Forelimb muscle (tissue), 1 donor: Measurements from ENCODE around the gene PCCA. TPM values are rescaled to one million over a fixed set of nuclear protein-coding genes. Genes with fewer than 3 reads are reported as not detected.
"Not testable (repeated sequence)": the region's sequence is repeated elsewhere in the genome, so short reads cannot be mapped to it uniquely, and the experiment has no call there.

Source experiments
- DNase-seq: peaks from one replicate; pipeline ENCODE4 v3.0.0-alpha.2; 2013; ENCODE audit warnings: low read depth
- polyA plus RNA-seq: library from polyadenylated mRNA; unstranded; fragments of 120-200 nt; gene quantifications from one replicate; pipeline ENCODE4 v1.2.1, GENCODE V29; 2013; ENCODE audit not compliant: insufficient read length

PCCA gene
- polyA plus RNA-seq, 1 donor, result 38.2 TPM

DNA sequence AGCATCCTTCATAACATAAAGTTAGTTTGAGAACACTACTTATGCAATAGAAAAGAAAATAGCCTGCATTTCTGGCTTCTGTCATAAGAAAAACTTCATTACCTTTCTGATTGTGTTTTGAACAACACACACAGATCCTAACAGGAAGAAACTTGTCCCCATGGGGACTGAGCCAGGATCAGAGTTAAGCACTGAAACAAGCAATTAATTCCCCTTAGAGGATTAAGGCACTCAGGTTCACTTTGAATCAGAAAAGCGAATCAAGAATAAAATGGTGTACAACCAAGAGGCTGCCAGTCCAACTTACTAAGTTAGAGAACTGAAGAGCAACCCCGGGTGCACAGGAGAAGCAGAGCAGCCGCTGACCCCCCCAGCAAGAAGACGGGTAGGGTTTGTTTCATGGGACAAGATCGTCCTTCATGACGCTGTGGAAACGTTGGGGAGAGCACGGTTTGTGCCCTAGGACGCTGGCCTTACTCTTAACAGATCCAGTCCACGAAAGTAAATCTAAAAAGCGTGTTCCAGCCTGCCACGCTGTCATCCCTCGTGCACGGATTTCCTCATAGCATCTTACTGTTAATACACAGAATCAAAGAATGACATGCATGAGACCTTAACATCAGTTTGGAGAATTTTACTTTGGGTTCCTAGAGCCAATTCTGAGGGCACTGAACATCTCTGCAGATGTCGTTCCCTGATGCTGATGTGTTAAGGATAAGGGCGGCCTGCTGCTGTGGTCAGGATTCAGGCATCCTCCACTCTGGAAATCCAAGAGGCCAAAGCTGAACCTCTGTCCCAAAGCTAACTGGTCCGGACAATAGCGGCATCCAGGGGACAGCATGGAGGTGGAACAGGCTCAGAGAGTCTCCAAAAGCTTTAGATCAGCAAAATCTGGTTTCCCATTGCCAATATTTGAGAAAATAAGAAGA lies 453.3 kb downstream of the PCCA start:
- no peak for DNase-seq

- no peak for DNase-seq
These were observed 453.9 kb downstream of the PCCA start for GRCh38 chr13:100542826-100543156.

- DNase-seq, result no peak
These were observed 455.1 kb downstream of the PCCA start for GRCh38 chr13:100543872-100544602.

- no peak for DNase-seq
These were observed 456.2 kb downstream of the PCCA start for GRCh38 chr13:100544866-100545683.

DNA sequence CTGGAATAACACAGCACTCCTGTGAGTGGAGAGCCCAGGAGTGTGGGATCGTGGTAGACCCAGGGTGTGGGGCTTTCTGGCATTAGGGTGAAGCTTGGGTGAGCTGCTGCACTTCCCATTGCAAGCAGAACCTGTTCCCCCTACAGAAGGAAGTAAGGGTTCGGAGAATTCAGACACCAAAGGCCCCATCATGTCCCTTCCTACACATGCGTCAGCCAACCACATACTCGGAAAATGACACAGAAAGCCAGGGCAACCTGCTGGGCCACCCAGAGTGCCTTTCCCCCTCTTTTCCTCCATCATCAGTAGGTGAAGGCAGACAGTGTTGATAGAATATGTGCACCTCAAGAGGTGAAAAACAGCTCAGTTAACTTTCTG lies 456.8 kb downstream of the PCCA start:
- no peak for DNase-seq

- no peak for DNase-seq
These were observed 458.0 kb downstream of the PCCA start for GRCh38 chr13:100546713-100547405.

- DNase-seq, result no peak
These were observed 458.9 kb downstream of the PCCA start for GRCh38 chr13:100547791-100548201.

GRCh38 chr13:100549316-100549715 lies 460.4 kb downstream of the PCCA start:
- no peak for DNase-seq

- no peak for DNase-seq
These were observed 463.9 kb downstream of the PCCA start for GRCh38 chr13:100552755-100553154.

- DNase-seq, result no peak
These were observed 471.0 kb downstream of the PCCA start for GRCh38 chr13:100559886-100560285.

DNA sequence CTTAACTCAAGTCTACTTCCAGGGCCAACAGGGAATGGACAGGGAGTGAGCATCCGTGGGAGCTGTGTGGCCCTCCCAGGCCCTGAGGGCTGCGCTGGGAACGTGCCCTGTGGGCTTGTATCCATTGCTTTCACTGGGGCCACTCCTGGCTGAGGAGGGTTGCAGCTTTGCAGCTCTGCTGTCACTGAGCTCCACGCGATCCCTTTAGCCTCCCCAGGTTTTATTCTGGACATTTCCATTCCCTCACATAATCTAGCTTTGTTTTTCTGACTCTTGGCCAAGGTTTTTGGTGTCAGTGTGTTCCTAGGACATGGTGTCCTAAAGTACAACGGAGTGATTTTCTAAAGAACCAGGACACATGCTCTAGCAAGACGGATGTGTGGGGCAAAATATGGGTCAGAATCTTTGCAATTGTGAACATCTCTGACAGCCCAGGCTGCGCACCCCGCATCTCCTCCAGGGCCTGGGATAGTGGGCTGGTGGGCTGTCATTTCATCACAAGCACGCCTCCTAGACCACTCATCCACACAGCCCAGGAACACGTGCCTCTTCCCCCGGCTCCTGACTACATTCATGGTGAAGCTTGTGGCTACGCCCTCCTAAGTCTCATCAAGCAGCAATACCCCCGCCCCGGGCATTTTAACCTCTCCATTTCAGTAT lies 471.7 kb downstream of the PCCA start:
- no peak for DNase-seq

GRCh38 chr13:100561158-100561499 lies 472.2 kb downstream of the PCCA start:
- no peak for DNase-seq

DNA sequence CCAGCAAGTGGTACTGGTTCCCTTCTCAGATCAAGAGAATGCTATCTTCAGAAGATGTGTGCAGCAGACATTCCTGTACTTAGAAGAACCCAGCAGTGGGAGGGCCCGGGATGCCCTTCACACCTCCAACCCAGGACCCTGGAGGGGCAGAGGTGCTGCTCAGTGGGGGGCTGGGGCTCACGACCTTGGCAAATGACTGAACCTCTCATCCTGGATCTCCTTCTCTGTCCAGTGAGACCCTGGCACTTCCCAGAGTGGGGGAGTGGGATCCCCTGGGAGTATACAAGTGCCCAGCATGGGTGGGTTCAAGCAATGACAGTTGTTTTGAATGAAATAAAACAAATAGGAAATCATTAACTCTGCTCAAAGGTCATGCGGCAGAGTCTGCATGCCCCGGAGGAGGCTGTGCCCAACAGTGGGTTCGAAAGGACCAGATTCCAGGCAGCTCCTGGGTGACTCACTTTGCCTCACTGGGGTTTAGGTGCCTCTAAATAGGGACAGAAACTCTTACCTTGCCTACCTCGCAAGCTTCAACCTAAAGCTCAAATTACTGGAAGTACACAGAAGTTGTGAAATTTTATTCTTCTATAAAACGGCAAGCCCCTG lies 472.8 kb downstream of the PCCA start:
- DNase-seq, result no peak

DNA sequence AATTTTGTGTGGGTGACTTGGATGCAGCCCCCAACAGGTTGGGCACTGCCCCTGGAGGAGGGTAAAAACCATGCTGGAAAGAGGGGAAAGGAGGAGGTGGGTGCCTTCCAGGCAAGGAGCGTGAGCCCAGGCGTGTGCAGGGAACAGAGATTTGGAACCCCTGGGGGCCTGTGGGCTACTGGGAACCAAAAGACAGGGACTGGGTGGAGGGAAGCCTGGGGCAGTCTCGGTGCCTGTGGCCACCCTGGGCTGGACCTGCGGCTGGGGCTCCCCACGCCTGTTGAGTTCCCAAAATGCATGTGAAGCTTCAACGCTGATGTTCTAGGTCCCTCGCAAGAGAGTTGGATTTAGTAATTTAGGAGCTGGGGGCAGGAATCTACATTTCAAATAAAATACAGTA lies 474.9 kb downstream of the PCCA start:
- no peak for DNase-seq

DNA sequence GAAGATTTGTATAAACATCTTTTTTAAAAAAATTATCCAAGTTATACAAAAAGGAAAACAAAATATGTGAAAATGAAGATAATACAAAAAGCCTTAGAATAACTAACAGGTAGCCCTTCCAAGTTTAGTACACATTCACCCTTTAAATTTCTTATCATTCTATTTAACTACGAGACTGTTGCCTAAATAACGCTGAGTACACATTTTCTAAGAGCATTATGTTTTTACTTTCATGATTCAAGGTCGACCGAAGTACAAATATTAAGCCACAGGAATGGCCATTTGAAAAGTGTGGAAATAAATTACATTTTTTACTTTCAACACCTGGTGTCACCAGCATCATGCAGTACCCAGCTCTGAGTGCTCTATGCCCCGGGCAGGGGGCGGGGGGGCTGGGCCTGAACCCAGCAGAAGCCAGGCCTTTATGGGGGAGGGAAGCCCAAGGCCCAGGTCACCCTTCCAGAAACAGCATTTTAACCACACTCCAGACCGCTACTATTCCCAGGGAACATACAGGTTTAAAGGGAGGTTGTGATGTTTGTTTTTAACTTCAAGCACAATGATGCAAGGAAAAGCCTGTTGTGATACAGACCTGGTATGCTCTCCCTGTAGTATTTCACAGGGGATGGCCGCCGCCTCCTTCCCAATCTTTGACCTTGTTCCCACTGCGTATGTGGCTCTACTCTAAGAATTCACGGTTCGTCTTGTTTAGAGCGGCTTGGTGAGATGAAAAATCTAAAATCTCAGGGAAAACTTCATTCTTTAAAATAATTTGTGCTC lies 475.7 kb downstream of the PCCA start:
- no peak for DNase-seq

- no peak for DNase-seq
These were observed 476.4 kb downstream of the PCCA start for GRCh38 chr13:100565286-100565685.

DNA sequence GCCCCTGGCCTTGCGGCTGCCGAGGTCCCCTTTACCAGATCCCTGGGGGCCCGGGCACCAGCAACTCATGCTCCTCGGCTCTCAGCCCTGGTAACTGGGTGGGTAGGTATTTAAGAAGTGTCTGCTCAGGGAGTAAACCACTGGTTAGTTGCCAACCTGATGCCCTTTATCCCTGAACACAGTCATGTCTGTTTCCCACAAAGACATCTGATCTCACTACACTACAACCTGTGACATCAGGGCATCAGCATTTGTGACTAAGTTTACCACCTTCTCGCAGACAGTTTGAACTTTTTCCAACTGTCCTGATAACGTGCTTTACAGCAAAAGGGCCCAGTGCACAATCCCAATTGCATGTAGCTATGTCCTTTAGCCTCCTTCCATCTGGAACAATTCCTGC lies 477.6 kb downstream of the PCCA start:
- DNase-seq, result no peak

GRCh38 chr13:100573121-100573520 lies 484.2 kb downstream of the PCCA start:
- no peak for DNase-seq

DNA sequence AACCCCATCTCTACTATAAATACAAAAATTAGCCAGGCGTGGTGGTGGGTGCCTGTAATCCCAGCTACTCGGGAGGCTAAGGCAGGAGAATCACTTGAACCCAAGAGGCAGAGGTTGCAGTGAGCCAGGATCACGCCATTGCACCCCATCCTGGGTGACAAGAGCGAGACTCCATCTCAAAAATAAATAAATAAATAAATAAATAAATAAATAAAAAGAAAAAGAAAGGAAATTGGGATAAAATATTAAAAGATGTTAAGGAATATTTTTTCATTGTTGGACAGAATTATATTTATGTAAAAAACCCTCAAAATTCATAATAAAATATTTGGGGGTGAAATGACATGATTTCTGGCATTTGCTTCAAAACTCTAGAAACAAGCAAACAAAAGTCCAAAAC lies 488.3 kb downstream of the PCCA start:
- DNase-seq, result not testable (repeated sequence)
